Measurements from ENCODE around the gene GFRA3.

The GFRA3 gene

DNA sequence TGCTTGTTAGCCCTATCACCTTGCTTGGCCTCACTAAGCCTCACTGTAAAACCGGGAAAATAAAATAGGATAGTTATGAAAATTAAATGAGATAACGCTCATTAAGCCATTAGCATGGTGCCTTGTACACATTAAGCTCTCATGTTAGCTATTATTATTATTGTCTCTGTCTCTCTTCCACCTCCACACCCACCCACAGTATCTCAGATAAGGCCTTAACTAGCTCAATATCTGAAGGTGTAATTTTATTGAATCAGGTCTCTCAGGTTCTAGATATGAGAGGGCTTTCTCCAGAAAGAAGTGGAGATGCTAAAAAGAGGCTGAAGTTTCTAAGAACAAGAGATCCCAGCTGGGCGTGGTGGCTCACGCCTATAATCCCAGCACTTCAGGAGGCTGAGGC lies 27.6 kb downstream of the GFRA3 start:
- no peak for DNase-seq (ENCODE audit: low read depth in 1 of 2, low spot score in 1 of 2)
- Histone ChIP-seq H3K27ac (replicated peaks) (no peak overlapping the region), H3K4me3 (replicated peaks; ENCODE audit: insufficient read depth, low read length) (no peak overlapping the region)

DNA sequence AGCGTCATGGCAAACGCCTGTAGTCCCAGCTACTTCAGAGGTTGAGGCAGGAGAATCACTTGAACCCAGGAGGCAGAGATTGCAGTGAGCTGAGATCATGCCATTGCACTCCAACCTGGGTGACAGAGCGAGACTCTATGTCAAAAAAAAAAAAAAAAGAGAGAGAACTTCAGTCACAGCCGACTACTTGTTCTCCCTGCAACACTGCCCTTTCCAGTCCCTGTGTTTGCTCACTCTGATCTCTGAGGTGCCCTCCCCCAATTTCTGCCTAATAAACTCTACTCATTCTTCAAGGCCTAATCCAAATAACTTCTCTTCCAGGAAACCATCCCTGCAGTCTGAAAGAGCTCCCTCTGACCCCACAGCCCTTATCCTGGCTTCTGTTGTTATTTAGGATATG lies 28.1 kb downstream of the GFRA3 start:
- Histone ChIP-seq H3K27ac (replicated peaks) (no peak overlapping the region), H3K4me3 (replicated peaks; ENCODE audit: insufficient read depth, low read length) (no peak overlapping the region), H3K27me3 (ENCODE audit: insufficient read depth, poor library complexity, severe bottlenecking) (no peaks in the 10 kb centered on the region)
- DNase-seq (ENCODE audit: low read depth in 1 of 2, low spot score in 1 of 2) = no peak
- TF ChIP-seq GABPA (IDR thresholded peaks at IDR 0.05; ENCODE audit: low read depth) = no peak
- no peak for TF ChIP-seq SPI1 (IDR thresholded peaks at IDR 0.05; ENCODE audit: borderline replicate concordance, low read depth)
- TF ChIP-seq, protein P1, sequence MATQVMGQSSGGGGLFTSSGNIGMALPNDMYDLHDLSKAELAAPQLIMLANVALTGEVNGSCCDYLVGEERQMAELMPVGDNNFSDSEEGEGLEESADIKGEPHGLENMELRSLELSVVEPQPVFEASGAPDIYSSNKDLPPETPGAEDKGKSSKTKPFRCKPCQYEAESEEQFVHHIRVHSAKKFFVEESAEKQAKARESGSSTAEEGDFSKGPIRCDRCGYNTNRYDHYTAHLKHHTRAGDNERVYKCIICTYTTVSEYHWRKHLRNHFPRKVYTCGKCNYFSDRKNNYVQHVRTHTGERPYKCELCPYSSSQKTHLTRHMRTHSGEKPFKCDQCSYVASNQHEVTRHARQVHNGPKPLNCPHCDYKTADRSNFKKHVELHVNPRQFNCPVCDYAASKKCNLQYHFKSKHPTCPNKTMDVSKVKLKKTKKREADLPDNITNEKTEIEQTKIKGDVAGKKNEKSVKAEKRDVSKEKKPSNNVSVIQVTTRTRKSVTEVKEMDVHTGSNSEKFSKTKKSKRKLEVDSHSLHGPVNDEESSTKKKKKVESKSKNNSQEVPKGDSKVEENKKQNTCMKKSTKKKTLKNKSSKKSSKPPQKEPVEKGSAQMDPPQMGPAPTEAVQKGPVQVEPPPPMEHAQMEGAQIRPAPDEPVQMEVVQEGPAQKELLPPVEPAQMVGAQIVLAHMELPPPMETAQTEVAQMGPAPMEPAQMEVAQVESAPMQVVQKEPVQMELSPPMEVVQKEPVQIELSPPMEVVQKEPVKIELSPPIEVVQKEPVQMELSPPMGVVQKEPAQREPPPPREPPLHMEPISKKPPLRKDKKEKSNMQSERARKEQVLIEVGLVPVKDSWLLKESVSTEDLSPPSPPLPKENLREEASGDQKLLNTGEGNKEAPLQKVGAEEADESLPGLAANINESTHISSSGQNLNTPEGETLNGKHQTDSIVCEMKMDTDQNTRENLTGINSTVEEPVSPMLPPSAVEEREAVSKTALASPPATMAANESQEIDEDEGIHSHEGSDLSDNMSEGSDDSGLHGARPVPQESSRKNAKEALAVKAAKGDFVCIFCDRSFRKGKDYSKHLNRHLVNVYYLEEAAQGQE (IDR thresholded peaks at IDR 0.05; ENCODE audit: insufficient replicate concordance, low read depth) = no peak
- no peak for TF ChIP-seq POLR2AphosphoS5 (IDR thresholded peaks at IDR 0.05; ENCODE audit: low read depth)
- no peak for TF ChIP-seq CTCF (IDR thresholded peaks at IDR 0.05; ENCODE audit: insufficient read depth, low read length)

More for the DNA sequence above, 27.6 kb downstream of the GFRA3 start:
- TF ChIP-seq GABPA (IDR thresholded peaks at IDR 0.05; ENCODE audit: low read depth) (no peak), CTCF (IDR thresholded peaks at IDR 0.05; ENCODE audit: insufficient read depth, low read length) (no peak), POLR2AphosphoS5 (IDR thresholded peaks at IDR 0.05; ENCODE audit: low read depth) (no peak), SPI1 (IDR thresholded peaks at IDR 0.05; ENCODE audit: borderline replicate concordance, low read depth) (no peak)
- TF ChIP-seq, protein P1 (IDR thresholded peaks at IDR 0.05; ENCODE audit: insufficient replicate concordance, low read depth) = no peak
- no peaks in the 10 kb centered on the region for H3K27me3 ChIP-seq (ENCODE audit: insufficient read depth, poor library complexity, severe bottlenecking)

DNA sequence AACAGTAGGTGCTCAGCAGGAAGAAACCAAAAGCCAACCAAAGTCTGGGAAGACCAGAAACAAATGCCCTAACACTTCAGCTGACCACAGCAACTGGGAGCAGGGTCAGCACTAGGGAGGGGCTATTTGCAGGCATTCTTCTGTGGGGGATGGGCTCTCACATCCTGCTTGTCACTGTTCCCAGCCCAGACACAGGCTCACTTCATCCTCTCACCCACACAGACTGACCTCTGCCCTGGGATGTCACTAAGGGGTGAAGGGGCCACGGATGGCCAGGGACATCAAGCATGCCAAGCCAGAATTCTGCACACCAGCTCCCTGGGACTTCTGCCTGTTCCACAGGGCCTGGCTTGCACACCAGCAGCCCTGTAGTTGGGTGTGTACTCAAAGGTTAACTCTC lies 28.7 kb downstream of the GFRA3 start:
- Histone ChIP-seq H3K4me3 (replicated peaks; ENCODE audit: insufficient read depth, low read length) (no peak overlapping the region), H3K27ac (replicated peaks) (no peak overlapping the region), H3K27me3 (ENCODE audit: insufficient read depth, poor library complexity, severe bottlenecking) (no peaks in the 10 kb centered on the region)
- DNase-seq (ENCODE audit: low read depth in 1 of 2, low spot score in 1 of 2) = no peak
- TF ChIP-seq SPI1 (IDR thresholded peaks at IDR 0.05; ENCODE audit: borderline replicate concordance, low read depth) = no peak
- no peak for TF ChIP-seq POLR2AphosphoS5 (IDR thresholded peaks at IDR 0.05; ENCODE audit: low read depth)
- TF ChIP-seq, protein P1 (IDR thresholded peaks at IDR 0.05; ENCODE audit: insufficient replicate concordance, low read depth) = no peak
- no peak for TF ChIP-seq CTCF (IDR thresholded peaks at IDR 0.05; ENCODE audit: insufficient read depth, low read length)
- no peak for TF ChIP-seq GABPA (IDR thresholded peaks at IDR 0.05; ENCODE audit: low read depth)
